NCI-H128 (cell line): ENCODE data around the gene NCKAP5L.
A peak's percentile ranks its signal among the peaks of the same experiment; 100 is the strongest.

Source experiments
- DNase-seq: peaks from one replicate; lab custom pipeline; 2025; ENCODE audit not compliant: unreplicated experiment; lab: John Stamatoyannopoulos, UW

Gene NCKAP5L

DNA sequence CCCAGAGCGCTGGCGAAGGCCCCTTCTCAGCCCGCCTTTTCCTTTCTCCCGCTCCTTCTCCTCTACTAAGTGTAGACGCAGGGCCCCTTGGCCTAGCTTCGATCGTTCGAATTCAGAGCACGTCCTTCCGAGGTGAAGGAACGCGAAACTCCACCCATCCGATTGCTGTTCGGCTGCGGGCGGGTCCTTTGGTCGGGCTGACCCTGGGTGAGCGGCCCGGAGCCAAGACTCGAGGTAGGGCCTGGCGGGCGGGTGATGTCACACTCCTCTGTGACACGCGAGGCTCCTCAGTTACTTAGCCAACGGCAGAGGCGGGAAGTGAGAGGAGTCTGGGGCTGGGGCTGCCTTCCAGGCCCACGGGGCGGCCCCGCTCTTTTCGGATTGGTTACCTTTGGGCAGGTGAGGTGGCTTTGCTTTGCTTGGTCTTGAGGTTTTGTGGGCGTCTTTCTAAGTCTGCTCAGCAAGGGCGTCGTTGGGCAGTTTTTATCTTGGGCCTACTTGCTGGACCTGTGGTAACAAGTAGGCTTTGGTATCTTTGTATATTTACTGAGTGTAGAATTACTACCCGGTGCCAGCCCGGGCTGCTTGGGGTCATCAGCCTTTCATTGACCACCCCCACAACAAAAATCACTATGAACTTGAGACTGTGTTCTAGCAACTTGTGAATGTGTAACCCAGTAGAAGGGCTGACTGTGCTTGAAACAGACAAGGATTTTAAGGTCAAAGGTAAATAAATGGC is 86.2 kb downstream of the NCKAP5L start:
- DNase-seq = peak; percentile 72
